HepG2 (cell line): ENCODE results near the gene GFER. TPM values are rescaled to one million over a fixed set of nuclear protein-coding genes. Genes with fewer than 3 reads are reported as not detected.

Source experiments
- HNRNPH1 ChIP-seq: fragments of 200-400 bp; formaldehyde crosslinking; optimal IDR thresholded peaks from 2 replicates; pipeline ENCODE3; 2017; ENCODE audit warnings: mild to moderate bottlenecking, low read depth, low read length
- KDM2A ChIP-seq: sonication (generic); formaldehyde crosslinking; IDR thresholded peaks from 2 replicates; pipeline ENCODE4 v1.4.0; 2020; ENCODE audit warnings: low read depth, missing genetic modification reagents, borderline replicate concordance
- PAX8 ChIP-seq: sonication (generic); formaldehyde crosslinking; IDR thresholded peaks from 2 replicates; pipeline ENCODE4 v1.8.0; 2022; ENCODE audit warnings: mild to moderate bottlenecking, missing genetic modification reagents, borderline replicate concordance
- PRDM10 ChIP-seq: sonication (generic); formaldehyde crosslinking; IDR thresholded peaks from 2 replicates; pipeline ENCODE4 v1.4.0; 2020; ENCODE audit warnings: low read depth, missing genetic modification reagents
- RERE ChIP-seq: IDR thresholded peaks from 2 replicates; pipeline ENCODE4 v1.6.1; 2016; ENCODE audit warnings: low read depth, missing genetic modification reagents, missing compliant biosample characterization
- SMAD3 ChIP-seq: sonication (generic); formaldehyde crosslinking; IDR thresholded peaks from 2 replicates; pipeline ENCODE4 v1.4.0; 2020; ENCODE audit warnings: missing genetic modification reagents
- SNAI1 ChIP-seq: sonication (generic); formaldehyde crosslinking; IDR thresholded peaks from 2 replicates; pipeline ENCODE4 v1.5.0; 2020; ENCODE audit warnings: mild to moderate bottlenecking, missing genetic modification reagents, borderline replicate concordance
- XRCC5 ChIP-seq: fragments of 200-400 bp; formaldehyde crosslinking; optimal IDR thresholded peaks from 2 replicates; pipeline ENCODE3; 2017; ENCODE audit warnings: mild to moderate bottlenecking, low read length
- ZNF12 ChIP-seq: sonication (generic); formaldehyde crosslinking; IDR thresholded peaks from 2 replicates; pipeline ENCODE4 v1.5.0; 2020; ENCODE audit warnings: missing genetic modification reagents
- ZNF280D ChIP-seq: sonication (generic); formaldehyde crosslinking; IDR thresholded peaks from 2 replicates; pipeline ENCODE4 v1.5.1; 2020; ENCODE audit warnings: mild to moderate bottlenecking, missing genetic modification reagents
- ZNF292 ChIP-seq: sonication (generic); formaldehyde crosslinking; IDR thresholded peaks from 2 replicates; pipeline ENCODE4 v1.8.1; 2022; ENCODE audit warnings: mild to moderate bottlenecking, low read depth, missing genetic modification reagents, borderline replicate concordance
- ZNF382 ChIP-seq: sonication (generic); formaldehyde crosslinking; IDR thresholded peaks from 2 replicates; pipeline ENCODE4 v1.5.0; 2020; ENCODE audit warnings: missing genetic modification reagents, mild to moderate bottlenecking, borderline replicate concordance
- ZNF501 ChIP-seq: sonication (generic); formaldehyde crosslinking; IDR thresholded peaks from 2 replicates; pipeline ENCODE4 v1.5.1; 2020; ENCODE audit warnings: mild to moderate bottlenecking, moderate library complexity, missing genetic modification reagents
- ZNF781 ChIP-seq: sonication (generic); formaldehyde crosslinking; IDR thresholded peaks from 2 replicates; pipeline ENCODE4 v1.5.1; 2020; ENCODE audit warnings: borderline replicate concordance, mild to moderate bottlenecking, missing genetic modification reagents; ENCODE audit errors: not compliant biosample characterization
- ZSCAN22 ChIP-seq: sonication (generic); formaldehyde crosslinking; IDR thresholded peaks from 2 replicates; pipeline ENCODE4 v1.4.0; 2020; ENCODE audit warnings: mild to moderate bottlenecking, missing genetic modification reagents
- ZSCAN30 ChIP-seq: sonication (generic); formaldehyde crosslinking; IDR thresholded peaks from 2 replicates; pipeline ENCODE4 v1.5.0; 2020; ENCODE audit warnings: mild to moderate bottlenecking, missing genetic modification reagents
- polyA plus RNA-seq, 8 experiments: library from polyadenylated mRNA; depleted of rRNA in 3 of 8; stranded (reverse) in 7 of 8; unstranded in 1 of 8; fragments of >200 nt; fragmentation: Illumina TruSeq in 4 of 8; extraction: Trizol in 4 of 8; gene quantifications; 2 replicates each; pipeline versions ENCODE4 v1.2.1 to v1.2.3, GENCODE V29; 2011 to 2016; ENCODE audit warnings: low read depth in 4 of 8, missing spikeins in 1 of 8, mixed read lengths in 1 of 8; ENCODE audit not compliant: insufficient read depth in 1 of 8
- total RNA-seq, 5 experiments: library from RNA; depleted of rRNA; stranded (reverse); fragments of >200 nt; fragmentation: Illumina TruSeq; extraction: Trizol; gene quantifications; 2 replicates each; pipeline ENCODE4 v1.2.3, GENCODE V29; 2016; ENCODE audit warnings: low read depth in 1 of 5

GFER gene
- total and polyA plus RNA-seq, 2 of the 13 experiments (the other 11 are each of a cell fraction or from before 2014, with no cell fraction given), result 28.6 to 71.7 TPM

GRCh38 chr16:1971796-1972489, 12.1 kb upstream of the GFER start, which contains the start of gene TBL3 (continued):
- TF ChIP-seq RERE (0 out of 2 replicates have a peak, but pooled peaks have one; percentile 31), ZNF501 (peak; percentile 93), ZSCAN30 (CRISPR knock-in tag) (no peak), ZNF12 (CRISPR knock-in tag) (no peak), HNRNPH1 (no peak), ZNF292 (CRISPR knock-in tag) (no peak), SMAD3 (CRISPR knock-in tag) (peak; percentile 68; the same call in 1 of the 2 replicates), PRDM10 (CRISPR knock-in tag) (peak; percentile 79; the same call in 1 of the 2 replicates), SNAI1 (CRISPR knock-in tag) (no peak), ZNF781 (peak; percentile 40), KDM2A (CRISPR knock-in tag) (peak; percentile 99), ZSCAN22 (CRISPR knock-in tag) (no peak), XRCC5 (peak; percentile 69), PAX8 (0 out of 2 replicates have a peak, but pooled peaks have one; percentile 86), ZNF382 (CRISPR knock-in tag) (no peak), ZNF280D (peak; percentile 91; the same call in 1 of the 2 replicates)
